Activated naive CD8-positive, alpha-beta T cell treated with anti-CD3 and anti-CD28 coated beads for 36 hours (primary cell): ENCODE results near the gene NOX5. TPM values are rescaled to one million over a fixed set of nuclear protein-coding genes. Genes with fewer than 3 reads are reported as not detected.

Experiments
- DNase-seq: peaks from one replicate; pipeline ENCODE4 v3.0.0; 2021
- H3K27ac Mint-ChIP-seq: one replicate; pipeline ENCODE4 v1.8.0; 2022; ENCODE audit warnings: mild to moderate bottlenecking, moderate library complexity, mixed read lengths
- H3K27me3 Mint-ChIP-seq: one replicate; pipeline ENCODE4 v1.8.0; 2022; ENCODE audit warnings: mild to moderate bottlenecking, mixed read lengths
- H3K36me3 Mint-ChIP-seq: one replicate; pipeline ENCODE4 v1.8.0; 2021; ENCODE audit warnings: mild to moderate bottlenecking, mixed read lengths
- H3K4me1 Mint-ChIP-seq: one replicate; pipeline ENCODE4 v1.8.0; 2021; ENCODE audit warnings: mixed read lengths
- H3K4me3 Mint-ChIP-seq: one replicate; pipeline ENCODE4 v1.8.0; 2022; ENCODE audit warnings: mild to moderate bottlenecking, moderate library complexity, mixed read lengths
- H3K9me3 Mint-ChIP-seq: one replicate; pipeline ENCODE4 v1.8.0; 2022; ENCODE audit warnings: mixed read lengths
- total RNA-seq, 2 experiments: library from RNA; stranded (reverse); gene quantifications; one replicate each; pipeline ENCODE4 v1.2.3, GENCODE V29; 2021

The NOX5 gene
- total RNA-seq, 2 experiments from 2014 or later: not detected

GRCh38 chr15:68999091-68999490 lies 15.4 kb upstream of the NOX5 start:
- H3K27ac Mint-ChIP-seq: no peak overlapping the region
- H3K4me3 Mint-ChIP-seq: no peak overlapping the region
- H3K27me3 Mint-ChIP-seq: peaks cover 11% of the 10 kb centered on the region
- no peaks in the 10 kb centered on the region for H3K4me1 Mint-ChIP-seq
- no peak for DNase-seq
- no peaks in the 10 kb centered on the region for H3K36me3 Mint-ChIP-seq
- H3K9me3 Mint-ChIP-seq: no peaks in the 10 kb centered on the region

- peaks cover 11% of the 10 kb centered on the region for H3K27me3 Mint-ChIP-seq
- H3K27ac Mint-ChIP-seq: no peak overlapping the region
- DNase-seq: no peak
- H3K4me1 Mint-ChIP-seq: no peaks in the 10 kb centered on the region
- H3K4me3 Mint-ChIP-seq: no peak overlapping the region
- no peaks in the 10 kb centered on the region for H3K36me3 Mint-ChIP-seq
- H3K9me3 Mint-ChIP-seq: peaks cover 2% of the 10 kb centered on the region
Observed at GRCh38 chr15:69000091-69000490, 14.4 kb upstream of the NOX5 start.

DNA sequence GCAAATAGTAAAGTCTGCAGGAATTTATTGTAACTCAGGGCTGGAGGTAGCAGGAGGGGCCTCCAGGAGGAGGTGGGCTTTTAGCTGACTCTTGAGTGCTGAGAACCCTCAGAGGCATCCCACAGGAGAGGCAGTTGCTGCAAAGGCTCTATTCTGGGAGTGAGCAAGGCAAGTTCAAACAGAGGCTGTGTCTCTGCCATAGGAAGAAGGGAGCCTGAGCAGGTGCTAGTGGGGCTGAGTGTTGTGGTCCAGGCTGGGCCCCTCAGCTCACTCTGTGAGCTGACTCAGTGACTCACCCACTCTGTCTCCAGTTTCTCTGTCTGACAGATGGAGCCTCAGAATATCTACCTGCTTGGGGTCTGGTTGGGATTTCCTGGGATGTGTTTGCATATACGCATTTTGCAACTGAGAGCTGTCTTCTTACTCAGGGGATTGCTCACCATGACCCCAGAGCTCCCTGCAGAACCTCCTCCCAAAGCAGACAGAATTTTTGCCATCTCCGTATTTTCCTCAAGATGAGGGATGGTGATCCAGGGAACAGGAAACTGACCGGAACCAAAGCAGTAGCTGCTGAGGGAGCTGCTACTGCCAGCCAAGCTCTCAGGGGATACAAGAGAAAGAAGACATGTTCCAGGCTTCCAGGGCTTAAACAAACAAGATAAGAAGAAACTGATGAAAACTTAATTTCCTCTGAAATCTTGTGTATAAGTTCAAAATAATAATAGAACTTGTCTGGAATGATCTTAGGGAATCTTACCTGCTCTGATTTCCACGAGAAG lies 13.6 kb upstream of the NOX5 start:
- Mint-ChIP-seq H3K9me3 (peaks cover 4% of the 10 kb centered on the region), H3K4me1 (no peaks in the 10 kb centered on the region)

GRCh38 chr15:69002783-69003182 lies 11.7 kb upstream of the NOX5 start:
- no peaks in the 10 kb centered on the region for H3K4me1 Mint-ChIP-seq
- DNase-seq: no peak
- no peak overlapping the region for H3K4me3 Mint-ChIP-seq

More for the DNA sequence above, 13.6 kb upstream of the NOX5 start:
- Mint-ChIP-seq H3K27me3 (peaks cover 11% of the 10 kb centered on the region), H3K4me3 (no peak overlapping the region), H3K27ac (no peak overlapping the region), H3K36me3 (no peaks in the 10 kb centered on the region)
- DNase-seq: no peak

DNA sequence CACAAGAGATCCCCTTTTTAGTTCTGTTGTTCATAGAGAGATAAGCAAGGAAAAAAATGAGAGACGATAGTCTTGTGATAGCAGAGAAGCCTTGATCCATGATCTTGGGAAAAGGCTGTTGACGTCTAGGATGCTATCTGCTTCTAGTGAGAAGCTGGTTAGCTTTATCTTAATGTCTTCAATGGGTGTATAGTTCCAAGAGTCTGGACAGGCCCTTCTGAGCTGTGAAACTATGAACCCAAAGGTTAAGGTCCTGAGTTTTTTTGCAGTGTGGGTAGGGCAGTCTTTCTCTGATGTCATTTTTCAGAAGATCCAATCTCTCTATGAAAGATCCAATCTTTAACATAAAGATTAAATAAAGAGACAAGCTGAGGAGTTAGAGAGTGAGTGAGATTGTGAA lies 10.5 kb upstream of the NOX5 start:
- H3K9me3 Mint-ChIP-seq: peaks cover 14% of the 10 kb centered on the region
- peaks cover 6% of the 10 kb centered on the region for H3K36me3 Mint-ChIP-seq
- DNase-seq: no peak
- H3K27ac Mint-ChIP-seq: no peak overlapping the region
- H3K4me3 Mint-ChIP-seq: no peak overlapping the region
- peaks cover 6% of the 10 kb centered on the region for H3K27me3 Mint-ChIP-seq
- no peaks in the 10 kb centered on the region for H3K4me1 Mint-ChIP-seq

More at GRCh38 chr15:69002783-69003182, 11.7 kb upstream of the NOX5 start:
- H3K27me3 Mint-ChIP-seq: peaks cover 10% of the 10 kb centered on the region
- peaks cover 3% of the 10 kb centered on the region for H3K36me3 Mint-ChIP-seq
- peaks cover 7% of the 10 kb centered on the region for H3K9me3 Mint-ChIP-seq
- no peak overlapping the region for H3K27ac Mint-ChIP-seq

DNA sequence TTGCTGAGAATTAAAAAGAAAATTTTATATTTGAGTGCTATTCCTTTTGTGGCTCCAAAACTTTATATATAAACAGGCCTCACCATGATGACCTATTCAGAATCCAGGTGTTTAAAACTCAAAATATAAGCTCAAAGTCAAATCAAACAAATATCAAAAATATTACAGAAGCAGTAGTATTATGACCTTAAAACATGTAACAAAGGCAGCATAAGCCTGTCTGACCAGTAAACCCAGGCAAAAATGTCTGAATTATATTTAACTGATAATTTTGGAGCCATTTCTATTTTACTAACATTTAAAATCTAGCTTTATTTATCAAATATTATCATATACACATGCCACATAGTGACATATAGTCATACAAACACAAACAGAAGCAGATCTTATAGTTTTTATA lies 6.4 kb upstream of the NOX5 start:
- no peak for DNase-seq
- Mint-ChIP-seq H3K4me3 (no peak overlapping the region), H3K27me3 (peaks cover 4% of the 10 kb centered on the region), H3K9me3 (peaks cover 22% of the 10 kb centered on the region), H3K36me3 (peaks cover 10% of the 10 kb centered on the region), H3K27ac (no peak overlapping the region), H3K4me1 (no peaks in the 10 kb centered on the region)

DNA sequence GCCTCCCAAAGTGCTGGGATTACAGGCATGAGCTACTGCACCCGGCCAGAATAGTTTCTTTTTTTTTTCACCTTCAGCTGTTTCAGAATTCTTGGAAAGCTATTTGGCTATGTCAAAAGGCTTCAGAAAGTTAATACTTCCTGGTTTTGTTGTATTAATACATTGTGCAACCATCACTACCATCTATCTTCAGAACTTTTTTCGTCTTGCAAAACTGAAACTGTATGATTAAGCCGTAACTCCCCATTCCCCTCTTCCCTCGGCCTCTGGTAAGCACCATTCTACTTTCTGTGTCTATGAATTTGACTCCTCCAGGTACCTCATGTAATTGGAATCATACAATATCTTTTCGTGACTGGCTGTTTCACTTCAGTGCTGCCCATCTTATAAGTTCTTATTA lies 5.2 kb upstream of the NOX5 start:
- Mint-ChIP-seq H3K4me3 (no peak overlapping the region), H3K27ac (no peak overlapping the region), H3K27me3 (peaks cover 4% of the 10 kb centered on the region), H3K4me1 (no peaks in the 10 kb centered on the region), H3K36me3 (peaks cover 10% of the 10 kb centered on the region), H3K9me3 (peaks cover 22% of the 10 kb centered on the region)
- no peak for DNase-seq

DNA sequence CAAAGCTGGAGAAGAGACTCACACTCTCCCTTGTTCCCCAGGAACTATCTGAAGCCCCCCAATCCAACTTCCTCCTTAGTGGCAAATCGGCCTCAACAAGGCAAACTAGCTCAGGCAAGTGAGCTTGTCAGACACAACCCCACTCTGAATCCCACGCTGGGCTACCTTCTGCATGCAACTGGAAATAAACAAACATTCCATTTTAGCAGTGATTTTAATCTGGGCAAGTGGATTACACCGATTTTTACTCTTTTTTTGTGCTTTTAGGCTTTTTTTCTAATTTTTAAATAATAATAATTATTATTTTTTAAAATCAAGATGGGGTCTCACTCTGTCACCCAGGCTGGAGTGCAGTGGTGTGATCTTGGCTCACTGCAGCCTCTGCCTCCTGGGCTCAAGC lies 2.9 kb upstream of the NOX5 start:
- H3K36me3 Mint-ChIP-seq: peaks cover 10% of the 10 kb centered on the region
- peaks cover 4% of the 10 kb centered on the region for H3K27me3 Mint-ChIP-seq
- DNase-seq: no peak
- H3K9me3 Mint-ChIP-seq: peaks cover 18% of the 10 kb centered on the region
- no peak overlapping the region for H3K4me3 Mint-ChIP-seq
- H3K27ac Mint-ChIP-seq: no peak overlapping the region
- H3K4me1 Mint-ChIP-seq: no peaks in the 10 kb centered on the region

GRCh38 chr15:69012761-69013364 lies 1.6 kb upstream of the NOX5 start:
- Mint-ChIP-seq H3K36me3 (peaks cover 7% of the 10 kb centered on the region), H3K4me1 (no peaks in the 10 kb centered on the region), H3K27ac (no peak overlapping the region), H3K4me3 (no peak overlapping the region), H3K9me3 (peaks cover 15% of the 10 kb centered on the region), H3K27me3 (peaks cover 4% of the 10 kb centered on the region)
- DNase-seq: no peak

DNA sequence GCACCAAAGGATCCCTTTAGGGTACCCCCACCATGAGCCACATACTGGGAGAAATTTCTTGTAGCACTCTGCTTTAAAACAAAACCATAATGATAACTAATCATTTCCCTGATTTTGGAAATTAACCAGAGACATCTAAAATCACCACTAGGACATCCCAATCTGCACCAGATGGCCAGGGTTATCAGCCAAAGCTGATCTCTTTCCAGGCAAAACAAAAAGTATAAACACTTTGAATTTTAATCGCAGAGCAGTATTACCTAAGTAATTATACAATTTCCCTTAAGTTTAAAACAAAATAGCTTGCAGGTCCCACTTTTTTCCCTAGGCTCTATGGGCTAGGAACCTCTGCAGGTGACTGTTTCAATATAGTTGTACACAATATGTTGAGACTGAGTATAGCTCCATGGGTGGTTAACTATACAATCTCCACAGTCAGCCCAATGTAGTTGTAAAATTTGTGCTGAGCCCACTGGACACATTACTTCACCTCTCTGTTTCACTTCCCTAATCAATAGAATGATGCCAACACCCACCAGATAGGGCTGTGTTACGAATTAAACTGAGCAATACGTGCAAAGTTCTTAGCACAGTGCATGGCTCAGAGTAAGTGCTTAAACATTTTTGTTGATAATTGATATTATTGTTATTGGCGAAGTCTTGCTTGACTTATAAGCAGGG lies 629 bp upstream of the NOX5 start:
- no peak for DNase-seq
- H3K36me3 Mint-ChIP-seq: peaks cover 4% of the 10 kb centered on the region
- H3K9me3 Mint-ChIP-seq: peaks cover 9% of the 10 kb centered on the region
- H3K4me3 Mint-ChIP-seq: no peak overlapping the region
- no peak overlapping the region for H3K27ac Mint-ChIP-seq
- H3K27me3 Mint-ChIP-seq: peaks cover 4% of the 10 kb centered on the region
- no peaks in the 10 kb centered on the region for H3K4me1 Mint-ChIP-seq

DNA sequence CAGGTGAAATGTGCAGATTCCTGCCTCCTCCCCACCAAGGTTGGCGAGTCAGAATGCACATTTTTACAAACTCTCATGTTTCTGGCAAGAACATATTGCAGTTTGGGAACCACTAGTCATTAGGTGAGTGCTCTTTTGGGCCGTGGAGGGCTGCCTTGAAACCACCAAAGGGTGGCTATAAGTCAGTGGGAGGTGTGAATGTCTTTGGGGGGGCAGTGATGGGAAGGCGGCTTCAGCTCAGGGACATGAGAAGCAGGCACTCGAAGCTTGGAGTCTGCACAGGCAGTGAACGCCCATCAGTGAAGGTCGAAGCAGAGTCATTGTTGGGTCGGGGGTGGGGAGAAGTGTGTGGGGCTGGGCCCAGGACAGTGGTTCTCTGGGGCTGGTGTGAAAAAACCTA lies 1.1 kb downstream of the NOX5 start:
- Mint-ChIP-seq H3K9me3 (peaks cover 2% of the 10 kb centered on the region), H3K4me1 (no peaks in the 10 kb centered on the region), H3K27ac (no peak overlapping the region), H3K4me3 (no peak overlapping the region), H3K36me3 (peaks cover 2% of the 10 kb centered on the region), H3K27me3 (peaks cover 8% of the 10 kb centered on the region)
- DNase-seq: no peak

GRCh38 chr15:69016021-69016595 lies 1.6 kb downstream of the NOX5 start:
- H3K4me1 Mint-ChIP-seq: no peaks in the 10 kb centered on the region
- H3K27ac Mint-ChIP-seq: no peak overlapping the region
- H3K36me3 Mint-ChIP-seq: peaks cover 2% of the 10 kb centered on the region
- H3K9me3 Mint-ChIP-seq: peaks cover 2% of the 10 kb centered on the region
- no peak for DNase-seq
- H3K27me3 Mint-ChIP-seq: peaks cover 8% of the 10 kb centered on the region
- H3K4me3 Mint-ChIP-seq: no peak overlapping the region

- DNase-seq: no peak
- Mint-ChIP-seq H3K4me3 (no peak overlapping the region), H3K27ac (no peak overlapping the region), H3K27me3 (peaks cover 4% of the 10 kb centered on the region), H3K36me3 (no peaks in the 10 kb centered on the region), H3K4me1 (no peaks in the 10 kb centered on the region), H3K9me3 (no peaks in the 10 kb centered on the region)
Observed at GRCh38 chr15:69017978-69018377, 3.5 kb downstream of the NOX5 start.

GRCh38 chr15:69018951-69019350 lies 4.5 kb downstream of the NOX5 start:
- H3K36me3 Mint-ChIP-seq: no peaks in the 10 kb centered on the region
- no peak overlapping the region for H3K27ac Mint-ChIP-seq
- no peaks in the 10 kb centered on the region for H3K4me1 Mint-ChIP-seq
- H3K27me3 Mint-ChIP-seq: peaks cover 4% of the 10 kb centered on the region
- H3K4me3 Mint-ChIP-seq: no peak overlapping the region
- no peak for DNase-seq
- no peaks in the 10 kb centered on the region for H3K9me3 Mint-ChIP-seq

GRCh38 chr15:69021895-69022294 lies 7.4 kb downstream of the NOX5 start:
- H3K27ac Mint-ChIP-seq: no peak overlapping the region
- no peak overlapping the region for H3K4me3 Mint-ChIP-seq
- no peaks in the 10 kb centered on the region for H3K9me3 Mint-ChIP-seq
- H3K36me3 Mint-ChIP-seq: no peaks in the 10 kb centered on the region
- no peak for DNase-seq
- peaks cover 4% of the 10 kb centered on the region for H3K27me3 Mint-ChIP-seq
- H3K4me1 Mint-ChIP-seq: no peaks in the 10 kb centered on the region
